ENCODE data around the gene SBF1.

SBF1 gene

DNA sequence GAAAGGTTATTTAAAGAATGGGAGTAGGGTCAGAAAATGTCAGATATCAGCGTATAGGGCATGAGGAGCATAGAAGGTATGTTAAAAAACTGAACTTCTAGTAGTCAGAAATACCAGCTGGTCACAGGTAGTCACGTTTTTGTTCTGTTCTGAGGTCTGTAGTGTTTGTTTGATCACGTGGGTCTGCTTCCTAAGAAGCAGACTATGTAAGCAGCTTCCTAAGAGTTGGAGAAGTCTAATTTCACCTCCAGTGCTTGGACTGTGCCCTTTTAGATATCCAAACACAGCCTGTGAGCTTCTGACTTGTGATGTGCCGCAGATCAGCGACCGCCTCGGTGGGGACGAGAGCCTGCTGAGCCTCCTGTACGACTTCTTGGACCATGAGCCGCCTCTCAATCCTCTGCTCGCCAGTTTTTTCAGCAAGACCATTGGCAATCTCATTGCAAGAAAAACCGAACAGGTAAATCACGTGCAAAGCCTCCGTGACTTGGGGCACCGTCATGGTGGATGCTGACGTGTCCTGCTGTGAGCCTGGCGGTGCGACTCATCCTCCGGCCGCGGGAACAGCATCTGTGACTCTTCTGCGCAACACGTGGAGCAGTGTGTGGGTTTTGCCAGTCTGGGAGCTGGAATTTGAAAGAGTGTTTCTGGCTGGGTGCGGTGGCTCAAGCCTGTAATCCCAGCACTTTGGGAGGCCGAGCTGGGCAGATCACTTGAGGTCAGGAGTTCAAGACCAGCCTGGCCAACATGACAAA is 68.2 kb downstream of the SBF1 start:
- H3K27ac ChIP-seq, result no peak overlapping the region
- TF ChIP-seq, protein P1, sequence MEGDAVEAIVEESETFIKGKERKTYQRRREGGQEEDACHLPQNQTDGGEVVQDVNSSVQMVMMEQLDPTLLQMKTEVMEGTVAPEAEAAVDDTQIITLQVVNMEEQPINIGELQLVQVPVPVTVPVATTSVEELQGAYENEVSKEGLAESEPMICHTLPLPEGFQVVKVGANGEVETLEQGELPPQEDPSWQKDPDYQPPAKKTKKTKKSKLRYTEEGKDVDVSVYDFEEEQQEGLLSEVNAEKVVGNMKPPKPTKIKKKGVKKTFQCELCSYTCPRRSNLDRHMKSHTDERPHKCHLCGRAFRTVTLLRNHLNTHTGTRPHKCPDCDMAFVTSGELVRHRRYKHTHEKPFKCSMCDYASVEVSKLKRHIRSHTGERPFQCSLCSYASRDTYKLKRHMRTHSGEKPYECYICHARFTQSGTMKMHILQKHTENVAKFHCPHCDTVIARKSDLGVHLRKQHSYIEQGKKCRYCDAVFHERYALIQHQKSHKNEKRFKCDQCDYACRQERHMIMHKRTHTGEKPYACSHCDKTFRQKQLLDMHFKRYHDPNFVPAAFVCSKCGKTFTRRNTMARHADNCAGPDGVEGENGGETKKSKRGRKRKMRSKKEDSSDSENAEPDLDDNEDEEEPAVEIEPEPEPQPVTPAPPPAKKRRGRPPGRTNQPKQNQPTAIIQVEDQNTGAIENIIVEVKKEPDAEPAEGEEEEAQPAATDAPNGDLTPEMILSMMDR (conservative IDR thresholded peaks at IDR 0.05), result no peak

DNA sequence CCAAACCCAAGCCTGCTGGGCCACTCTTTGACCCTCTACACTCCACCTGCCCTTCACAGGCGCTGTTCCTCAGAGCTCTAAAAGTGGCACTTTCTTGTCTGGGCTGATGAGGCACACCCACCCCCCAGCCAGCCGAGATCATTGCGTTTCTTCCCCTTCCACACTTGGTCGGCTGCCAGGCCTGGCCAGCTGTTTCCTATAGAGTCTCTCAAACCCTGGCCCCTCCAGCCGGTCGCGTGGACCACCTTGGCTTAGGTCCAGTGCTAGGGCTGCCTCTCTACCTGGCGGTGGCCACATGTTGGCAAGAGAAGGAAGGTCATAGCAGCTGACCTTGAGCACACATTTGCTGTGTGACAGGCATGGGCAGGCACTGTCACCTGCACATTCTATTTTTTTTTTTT is 71.1 kb downstream of the SBF1 start:
- TF ChIP-seq, protein P1 (conservative IDR thresholded peaks at IDR 0.05), result no peak
- H3K27ac ChIP-seq, result peak overlapping the region; percentile 25; the same call in 1 of the 2 replicates

DNA sequence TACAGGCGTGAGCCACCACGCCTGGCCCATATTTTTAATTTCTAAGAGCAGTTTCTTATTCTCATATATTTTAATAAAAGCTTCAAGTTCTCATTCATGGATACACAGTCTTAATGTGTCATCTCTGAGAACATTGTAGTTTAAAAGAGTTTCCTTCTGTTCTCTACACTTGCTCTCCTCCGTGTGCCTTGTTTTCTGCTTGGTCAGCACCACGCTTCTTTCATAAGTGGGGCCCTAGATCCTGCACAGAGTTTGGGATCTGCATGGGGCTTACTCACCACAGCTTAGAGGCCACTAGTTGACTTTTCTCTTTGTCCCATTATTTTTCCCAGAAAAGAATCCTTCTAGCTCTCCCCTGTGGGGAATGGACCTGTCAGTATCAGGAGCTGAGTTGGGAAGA is 72.9 kb downstream of the SBF1 start:
- 0 out of 2 replicates have a peak overlapping the region, but pooled peaks have one; percentile 81 for H3K27ac ChIP-seq
- TF ChIP-seq, protein P1 (conservative IDR thresholded peaks at IDR 0.05), result no peak

DNA sequence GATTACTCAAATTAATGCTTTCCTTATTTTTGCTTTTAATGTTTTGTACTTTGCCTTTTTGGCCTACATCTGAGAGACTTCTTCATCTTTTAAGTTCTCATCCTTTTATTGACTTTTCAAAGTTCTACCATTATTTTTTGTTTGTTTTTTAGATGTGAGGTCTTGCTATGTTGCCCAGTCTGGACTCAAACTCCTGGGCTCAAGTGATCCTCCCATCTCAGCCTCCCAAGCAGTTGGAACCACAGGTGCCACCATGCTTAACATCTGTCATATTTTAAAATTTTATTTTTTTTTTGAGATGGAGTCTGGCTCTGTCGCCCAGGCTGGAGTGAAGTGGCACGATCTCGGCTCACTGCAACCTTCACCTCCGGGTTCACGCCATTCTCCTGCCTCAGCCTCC is 73.9 kb downstream of the SBF1 start:
- peak overlapping the region; percentile 81 for H3K27ac ChIP-seq
- TF ChIP-seq, protein P1 (conservative IDR thresholded peaks at IDR 0.05), result no peak

DNA sequence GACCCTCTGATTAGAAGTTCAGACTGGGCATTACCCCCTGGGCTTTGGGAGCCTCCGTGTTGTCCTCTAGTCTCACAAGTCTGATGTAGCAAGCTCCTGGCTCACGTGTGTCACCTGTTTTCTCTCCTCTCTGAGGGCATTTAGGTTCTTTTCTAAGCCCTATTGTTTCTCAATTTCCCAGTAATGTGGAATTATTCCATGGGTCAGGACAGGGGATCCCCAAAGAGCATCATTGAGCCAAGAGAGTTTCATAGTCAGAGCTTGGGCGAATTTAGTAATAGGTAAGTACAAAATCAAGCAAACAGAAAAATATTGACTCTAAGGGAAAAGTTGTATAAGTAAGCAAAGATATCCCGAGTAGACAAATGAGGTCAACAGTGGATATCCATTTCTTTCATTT is 74.4 kb downstream of the SBF1 start:
- peak overlapping the region; percentile 81 for H3K27ac ChIP-seq
- TF ChIP-seq, protein P1 (conservative IDR thresholded peaks at IDR 0.05), result no peak

DNA sequence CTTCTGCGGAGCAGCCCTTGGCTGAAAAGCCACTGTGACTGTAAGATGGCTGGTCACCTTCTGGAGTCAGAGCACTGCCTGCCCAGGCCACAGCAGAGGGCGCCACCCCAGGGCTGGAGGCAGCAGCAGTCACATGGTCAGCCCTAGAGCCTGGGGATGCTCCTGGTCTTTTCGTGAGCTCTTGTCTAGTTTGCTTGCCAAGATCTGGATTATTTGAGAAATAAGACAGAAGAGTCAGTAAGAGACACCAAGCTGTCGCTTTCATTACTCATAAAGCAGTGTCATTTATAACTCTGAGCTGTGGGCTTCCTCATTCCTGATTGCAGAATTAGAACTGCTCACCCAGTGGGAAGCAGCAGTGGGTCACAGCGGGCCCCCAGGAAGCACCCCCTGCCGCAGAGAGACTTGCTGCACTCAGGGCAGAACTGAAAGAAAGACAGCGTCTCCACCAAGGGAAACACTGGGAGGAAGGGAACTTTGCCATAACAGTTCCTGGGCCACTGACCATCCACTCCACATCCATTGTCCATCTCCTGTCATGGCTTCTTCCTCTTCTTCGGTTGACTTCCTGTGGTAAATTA is 75.0 kb downstream of the SBF1 start:
- peak overlapping the region; percentile 81 for H3K27ac ChIP-seq
- TF ChIP-seq, protein P1 (conservative IDR thresholded peaks at IDR 0.05), result peak; percentile 54

DNA sequence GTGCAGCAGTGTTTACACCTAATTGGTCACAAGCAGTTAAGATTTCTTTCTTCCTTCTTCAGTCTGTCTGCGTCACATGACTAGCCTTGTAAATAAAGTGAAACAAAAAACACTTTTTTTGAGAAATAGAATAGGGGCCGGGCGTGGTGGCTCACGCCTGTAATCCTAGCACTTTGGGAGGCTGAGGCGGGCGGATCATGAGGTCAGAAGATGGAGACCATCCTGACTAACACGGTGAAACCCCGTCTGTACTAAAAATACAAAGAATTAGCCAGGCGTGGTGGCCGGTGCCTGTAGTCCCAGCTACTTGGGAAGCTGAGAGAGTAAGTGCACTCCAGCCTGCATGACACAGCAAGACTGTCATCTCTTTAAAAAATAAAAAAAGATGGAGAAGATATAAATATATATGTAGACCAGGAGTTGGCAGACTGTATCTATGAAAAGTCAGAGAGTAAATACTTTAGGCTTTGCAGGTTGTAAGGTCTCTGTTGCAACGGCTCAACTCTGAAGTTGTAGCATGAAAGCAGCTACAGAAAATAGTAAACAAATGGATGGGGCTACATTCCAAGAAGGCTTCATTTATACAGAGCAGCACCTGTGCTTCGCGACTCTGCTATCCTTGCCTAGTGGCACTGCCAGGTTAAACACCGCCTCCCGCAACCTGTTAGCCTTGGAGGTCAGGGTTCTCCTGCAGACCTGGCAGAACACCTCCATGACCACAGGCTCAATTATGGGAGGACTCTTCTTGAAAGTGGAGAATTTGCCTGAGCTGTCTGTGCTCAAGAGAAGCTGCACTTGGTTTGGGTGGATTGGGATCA is 75.8 kb downstream of the SBF1 start:
- TF ChIP-seq, protein P1 (conservative IDR thresholded peaks at IDR 0.05), result no peak
- peak overlapping the region; percentile 81 for H3K27ac ChIP-seq

DNA sequence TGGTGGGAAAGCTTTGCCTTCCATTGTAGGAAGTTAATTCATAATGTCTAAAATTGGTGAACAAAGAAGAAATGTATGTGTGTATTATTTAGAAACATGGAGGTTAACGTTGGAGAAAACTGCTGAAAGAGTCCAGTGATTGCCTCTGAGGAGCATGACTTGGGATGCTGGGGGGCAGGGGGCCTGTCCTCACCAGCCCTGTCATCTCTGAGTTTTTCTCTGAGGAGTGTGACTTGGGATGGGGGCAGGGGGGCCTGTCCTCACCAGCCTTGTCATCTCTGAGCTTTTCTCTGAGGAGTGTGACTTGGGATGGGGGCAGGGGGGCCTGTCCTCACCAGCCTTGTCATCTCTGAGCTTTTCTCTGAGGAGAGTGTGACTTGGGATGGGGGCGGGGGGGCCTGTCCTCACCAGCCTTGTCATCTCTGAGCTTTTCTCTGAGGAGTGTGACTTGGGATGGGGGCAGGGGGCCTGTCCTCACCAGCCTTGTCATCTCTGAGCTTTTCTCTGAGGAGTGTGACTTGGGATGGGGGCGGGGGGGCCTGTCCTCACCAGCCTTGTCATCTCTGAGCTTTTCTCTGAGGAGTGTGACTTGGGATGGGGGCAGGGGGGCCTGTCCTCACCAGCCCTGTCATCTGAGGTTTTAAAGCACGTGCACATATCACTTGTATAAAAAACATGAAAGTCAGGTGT is 77.3 kb downstream of the SBF1 start:
- H3K27ac ChIP-seq, result peak overlapping the region; percentile 91

Measured in VCaP (cell line).